Mammary epithelial cell (primary cell): ENCODE measurements around the gene FAM53A.

Experiments
- CTCF ChIP-seq, 2 donors: IDR thresholded peaks in 1 of 2; conservative IDR thresholded peaks in 1 of 2; 2 replicates each; pipeline ENCODE4 v1.5.1; 2011 to 2012; ENCODE audit warnings: inconsistent platforms in 2 of 2, low read length in 2 of 2, mild to moderate bottlenecking in 2 of 2, control low read depth in 1 of 2, low read depth in 1 of 2; ENCODE audit not compliant: insufficient read depth in 1 of 2; ENCODE audit errors: extremely low read depth in 1 of 2
- EZH2 ChIP-seq: IDR thresholded peaks from 2 replicates; pipeline ENCODE4 v1.6.1; 2012; ENCODE audit warnings: low read length, inconsistent platforms, borderline replicate concordance

DNA sequence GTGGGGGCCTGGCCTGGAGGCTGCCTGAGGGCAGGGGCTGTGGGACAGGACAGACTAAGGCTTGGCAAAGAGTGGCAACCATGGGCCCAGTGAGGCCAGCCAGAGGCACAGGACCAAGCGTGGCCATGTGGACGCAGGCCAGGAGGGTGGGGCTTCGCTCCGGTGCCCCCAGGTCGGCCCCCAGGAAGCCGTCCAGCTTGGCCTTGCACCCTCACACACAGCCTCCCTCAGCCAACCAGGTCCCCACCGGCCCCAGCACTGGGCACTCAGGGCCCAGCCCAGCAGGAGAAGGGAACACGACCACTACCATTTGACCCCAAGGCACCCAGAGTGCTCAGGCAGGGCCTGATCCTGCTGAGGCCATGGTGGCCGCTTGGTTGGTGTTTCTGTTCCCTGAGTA is 57.2 kb downstream of the FAM53A start:
- TF ChIP-seq CTCF (conservative IDR thresholded peaks at IDR 0.05 in 1 of 2, IDR thresholded peaks at IDR 0.05 in 1 of 2; ENCODE audit: extremely low read depth in 1 of 2, insufficient read depth in 1 of 2, low read depth in 1 of 2, low read length in 2 of 2), result no peak
- TF ChIP-seq EZH2, result no peak
